GM21515 (cell line): Measurements from ENCODE around the gene PRKX.
"Not testable (repeated sequence)": the region's sequence is repeated elsewhere in the genome, so short reads cannot be mapped to it uniquely, and the experiment has no call there.

Experiments
- ATAC-seq: cut with Tn5 transposase; IDR thresholded peaks from one replicate; pipeline ENCODE4 v1.9.1; 2021; ENCODE audit not compliant: unreplicated experiment

The PRKX gene

DNA sequence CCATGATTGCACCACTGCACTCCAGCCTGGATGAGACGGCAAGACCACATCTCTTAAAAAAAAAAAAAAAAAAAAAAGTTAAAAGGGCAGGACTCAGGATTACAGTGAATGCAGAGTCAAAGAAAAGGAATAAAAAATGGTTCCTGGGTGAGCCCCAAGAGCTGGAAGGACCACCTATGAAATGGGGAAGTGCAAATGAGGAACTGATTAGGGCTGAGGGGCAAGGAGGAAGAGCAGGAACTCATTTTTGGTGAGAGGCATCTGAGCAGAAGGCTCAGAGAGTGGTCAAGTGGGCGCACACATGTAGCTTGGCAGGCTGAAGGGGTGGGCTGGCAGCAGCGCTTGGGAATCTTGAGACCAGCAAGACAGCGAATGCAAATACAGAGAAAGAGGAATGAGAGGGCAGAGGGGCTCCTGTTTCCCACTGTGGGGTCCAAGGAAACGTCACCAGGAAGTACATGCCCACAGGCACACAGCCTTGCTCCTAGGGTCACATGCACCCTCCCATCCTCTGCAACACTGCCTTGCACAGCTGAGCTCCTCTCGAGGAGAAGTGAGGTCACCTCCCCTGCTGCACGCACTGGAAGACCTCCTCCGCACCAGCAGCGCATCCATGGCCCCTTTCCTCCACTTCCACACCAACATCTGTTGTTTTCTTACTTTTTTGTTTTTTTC is 49.7 kb downstream of the PRKX start:
- ATAC-seq = not testable (repeated sequence)

DNA sequence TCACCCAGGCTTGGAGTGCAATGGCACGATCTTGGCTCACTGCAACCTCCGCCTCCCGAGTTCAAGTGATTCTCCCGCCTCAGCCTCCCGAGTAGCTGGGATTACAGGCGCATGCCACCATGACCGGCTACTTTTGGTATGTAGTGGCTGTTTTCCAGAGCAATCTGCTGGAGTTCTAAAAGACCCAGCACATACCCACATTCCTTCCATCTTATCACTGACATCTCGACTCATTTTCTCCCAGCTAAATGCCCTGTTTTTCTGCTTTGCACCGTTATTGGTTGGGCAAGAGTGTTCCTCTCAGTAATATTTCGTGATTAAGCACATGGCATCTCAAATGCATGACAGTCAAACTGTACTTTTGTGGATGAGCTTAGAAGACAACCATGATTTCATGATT is 53.7 kb downstream of the PRKX start:
- ATAC-seq = no peak

DNA sequence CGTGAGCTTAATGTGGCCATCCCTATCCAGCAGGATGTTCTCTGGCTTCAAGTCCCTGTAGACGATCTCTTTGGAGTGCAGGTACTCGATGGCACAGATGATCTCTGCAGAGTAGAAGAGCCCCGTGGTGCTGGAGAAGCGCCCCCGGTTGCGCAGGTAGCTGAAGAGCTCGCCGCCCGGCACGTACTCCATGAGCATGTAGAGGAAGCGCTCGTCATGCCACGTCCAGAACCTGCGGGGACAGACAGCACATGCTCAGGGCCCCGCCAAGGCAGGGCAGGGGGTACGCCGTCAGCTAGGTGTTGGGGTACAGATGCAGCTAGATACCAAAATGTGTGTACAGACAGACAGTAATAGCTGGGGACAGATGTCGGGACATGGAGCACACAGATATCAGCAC is 58.3 kb downstream of the PRKX start:
- ATAC-seq = no peak

DNA sequence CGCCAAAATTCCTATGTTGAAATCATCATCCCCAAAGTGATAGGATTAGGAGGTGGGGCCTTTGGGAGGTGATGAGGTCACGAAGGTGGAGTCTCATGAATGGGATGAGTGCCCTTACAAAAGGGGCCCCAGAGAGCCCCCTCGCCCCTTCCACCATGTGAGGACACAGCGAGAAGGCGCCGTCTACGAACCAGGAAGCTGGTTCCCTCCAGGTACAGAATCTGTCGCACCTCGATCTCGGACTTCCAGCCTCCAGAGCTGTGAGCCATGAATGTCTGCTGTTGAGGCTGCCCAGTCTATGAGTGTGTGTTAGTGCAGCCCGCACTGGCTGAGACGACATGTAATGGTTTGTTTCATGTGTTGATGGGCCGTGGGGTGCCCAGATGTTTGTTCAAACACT is 60.3 kb downstream of the PRKX start:
- no peak for ATAC-seq

DNA sequence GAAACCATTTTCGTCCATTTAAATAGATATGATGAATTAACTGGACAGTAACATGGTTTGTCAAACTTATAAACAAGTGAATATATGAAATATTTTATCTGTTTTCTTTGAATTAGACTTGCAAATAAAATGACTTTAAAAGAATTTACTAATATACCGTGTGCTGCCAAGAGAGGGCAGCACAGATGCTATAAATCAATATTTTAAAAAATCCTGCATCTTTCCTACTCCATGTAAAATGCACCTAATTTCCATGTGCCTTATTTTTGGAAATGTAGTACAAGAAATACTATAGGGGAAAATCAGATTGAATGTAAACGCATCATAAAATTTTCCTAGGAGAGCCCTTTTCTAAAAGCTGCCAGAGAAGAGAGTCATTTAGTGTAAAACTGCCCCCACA is 62.2 kb downstream of the PRKX start:
- ATAC-seq = no peak

DNA sequence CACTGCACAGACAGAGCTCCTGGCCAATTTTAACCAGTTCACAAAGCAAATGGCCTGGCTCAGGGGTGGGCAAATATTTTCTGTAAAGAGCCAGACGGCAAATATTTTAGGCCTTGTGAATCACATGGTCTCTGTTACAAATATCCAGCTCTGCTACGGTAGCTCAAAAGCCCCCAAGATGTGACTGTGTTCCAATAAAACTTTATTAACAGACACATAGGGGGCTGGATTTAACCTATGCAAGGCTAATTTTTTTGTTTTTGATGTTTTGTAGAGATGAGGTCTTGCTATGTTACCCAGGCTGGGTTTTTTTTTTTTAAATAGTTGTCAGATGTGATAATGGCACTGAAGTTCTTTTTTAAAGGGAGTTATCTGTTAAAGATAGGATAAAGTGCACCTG is 65.4 kb downstream of the PRKX start:
- ATAC-seq = no peak

DNA sequence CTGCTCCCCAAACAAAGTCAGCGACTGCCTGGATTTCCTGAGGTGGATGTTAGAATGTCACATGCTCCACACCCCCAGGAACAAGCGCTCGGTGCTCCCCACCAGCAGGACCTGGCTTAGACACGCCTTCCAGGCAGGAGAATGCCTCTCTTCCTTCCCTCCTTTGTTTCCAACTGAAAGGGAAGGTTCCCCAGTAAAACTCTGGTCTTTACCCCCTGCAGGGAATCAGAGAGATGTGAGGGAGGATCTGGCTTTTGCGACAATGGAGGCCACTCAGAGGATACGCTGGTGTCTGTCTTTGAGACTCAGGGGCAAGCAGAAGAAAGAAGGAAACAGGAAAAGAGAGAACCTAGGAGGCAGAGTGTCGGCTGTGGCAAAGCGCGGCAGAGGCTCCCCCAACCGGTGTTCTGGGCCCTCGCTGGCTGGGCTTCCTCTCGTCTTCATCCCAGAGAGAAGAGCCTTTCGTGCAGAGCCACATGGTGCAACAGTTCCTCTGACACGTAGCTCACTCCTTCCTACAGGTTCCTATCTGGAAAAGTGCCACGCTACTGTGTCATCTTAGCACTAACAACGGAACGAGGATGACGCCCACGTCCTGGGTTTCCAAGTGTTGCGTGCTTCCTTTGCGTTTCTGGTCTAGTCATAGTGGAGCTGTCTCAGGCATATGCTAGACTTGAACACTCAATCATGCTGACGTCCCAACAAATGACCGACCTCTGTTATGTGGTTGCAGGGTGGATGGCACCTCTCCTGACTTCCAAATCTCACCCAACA is 73.4 kb downstream of the PRKX start:
- not testable (repeated sequence) for ATAC-seq

DNA sequence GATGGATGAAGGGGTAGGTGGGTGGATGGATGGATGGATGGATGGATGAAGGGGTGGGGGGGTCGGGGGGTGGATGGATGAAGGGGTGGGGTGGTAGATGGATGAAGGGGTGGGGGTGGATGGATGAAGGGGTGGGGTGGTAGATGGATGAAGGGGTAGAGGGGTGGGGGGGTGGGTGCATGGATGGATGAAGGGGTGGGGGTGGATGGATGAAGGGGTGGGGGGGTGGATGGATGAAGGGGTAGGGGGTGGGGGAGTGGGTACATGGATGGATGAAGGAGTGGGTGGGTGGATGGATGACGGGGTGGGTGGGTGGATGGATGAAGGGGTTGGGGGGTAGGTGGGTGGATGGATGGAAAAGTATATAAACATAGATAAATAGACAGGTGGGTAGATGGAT is 74.2 kb downstream of the PRKX start:
- ATAC-seq = no peak

DNA sequence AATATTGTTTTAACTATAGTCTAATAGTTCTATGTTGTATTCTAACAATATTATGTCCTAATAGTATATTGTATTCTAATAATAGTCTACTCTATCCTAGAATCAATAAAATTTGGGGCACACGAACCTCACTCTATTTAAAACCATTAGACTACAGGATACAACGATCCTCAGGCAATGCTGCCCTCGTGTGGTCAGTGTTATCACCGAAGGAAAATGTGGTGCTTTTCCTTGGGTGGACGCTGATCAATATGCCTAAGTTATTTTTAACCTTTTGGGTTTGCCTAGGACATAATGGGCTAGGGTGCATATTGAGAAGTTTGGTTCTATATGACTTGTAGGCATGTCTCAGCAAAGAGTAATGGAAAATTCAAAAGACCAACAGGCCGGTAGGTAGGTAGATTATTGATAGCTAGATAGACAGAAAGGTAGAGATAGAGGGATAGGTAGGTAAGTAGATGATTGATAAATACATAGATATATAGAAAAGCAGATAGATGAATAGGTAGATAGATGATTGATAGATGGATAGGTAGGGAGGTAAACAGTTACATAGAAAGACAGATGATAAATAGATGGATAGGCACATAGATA is 75.1 kb downstream of the PRKX start:
- ATAC-seq = peak; percentile 59

DNA sequence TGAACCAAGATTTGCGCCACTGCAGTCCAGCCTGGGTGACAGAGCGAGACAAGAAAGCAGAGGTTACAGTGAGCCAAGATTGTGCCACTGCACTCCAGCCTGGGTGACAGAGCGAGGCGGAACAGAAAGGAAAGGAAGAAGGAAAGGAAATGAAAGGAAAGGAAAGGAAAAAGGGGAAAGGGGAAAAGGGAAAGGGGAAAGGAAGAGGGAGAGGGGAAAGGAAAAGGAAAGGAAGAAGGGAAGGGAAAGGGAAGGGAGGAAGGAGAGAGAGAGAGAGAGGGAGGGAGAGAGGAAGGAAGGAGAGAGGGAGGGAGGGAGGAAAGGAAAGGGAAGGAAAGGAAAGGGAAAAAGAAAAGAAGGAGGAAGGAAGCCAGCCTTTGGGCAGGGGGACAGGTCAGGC is 76.6 kb downstream of the PRKX start:
- ATAC-seq = no peak

DNA sequence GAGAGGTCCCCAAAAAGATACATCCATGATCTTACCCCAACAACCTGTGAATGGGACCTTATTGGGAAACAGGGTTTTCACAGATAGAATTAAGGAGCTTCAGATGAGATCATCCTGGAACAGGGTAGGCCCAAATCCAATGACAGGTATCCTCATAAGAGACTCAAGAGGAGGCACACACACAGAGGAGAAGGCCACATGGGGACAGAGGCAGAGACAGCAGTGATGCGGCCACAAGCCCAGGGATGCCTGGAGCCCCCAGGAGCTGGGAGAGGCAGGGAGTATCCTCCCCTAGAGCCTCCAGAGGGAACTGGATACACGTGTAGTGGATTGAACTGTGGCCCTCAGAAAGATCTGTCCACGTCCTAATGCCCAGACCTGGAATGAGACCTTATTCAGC is 82.3 kb downstream of the PRKX start:
- ATAC-seq = no peak

DNA sequence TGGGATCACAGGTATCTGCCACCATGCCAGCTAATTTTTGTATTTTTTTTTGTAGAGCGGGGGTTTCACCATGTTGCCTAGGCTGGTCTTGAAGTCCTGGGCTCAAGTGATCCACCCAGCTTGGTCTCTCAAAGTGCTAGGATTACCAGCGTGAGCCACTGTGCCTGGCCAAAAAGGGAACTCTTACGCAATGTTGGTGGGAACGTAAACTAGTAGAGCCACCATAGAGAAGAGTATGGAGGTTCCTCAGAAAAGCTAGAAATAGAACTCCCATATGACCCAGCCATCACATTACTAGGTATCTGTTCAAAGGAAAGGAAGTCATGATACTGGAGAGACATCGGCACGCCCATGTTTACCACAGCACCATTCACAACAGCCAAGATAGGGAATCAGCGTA is 85.9 kb downstream of the PRKX start:
- no peak for ATAC-seq

DNA sequence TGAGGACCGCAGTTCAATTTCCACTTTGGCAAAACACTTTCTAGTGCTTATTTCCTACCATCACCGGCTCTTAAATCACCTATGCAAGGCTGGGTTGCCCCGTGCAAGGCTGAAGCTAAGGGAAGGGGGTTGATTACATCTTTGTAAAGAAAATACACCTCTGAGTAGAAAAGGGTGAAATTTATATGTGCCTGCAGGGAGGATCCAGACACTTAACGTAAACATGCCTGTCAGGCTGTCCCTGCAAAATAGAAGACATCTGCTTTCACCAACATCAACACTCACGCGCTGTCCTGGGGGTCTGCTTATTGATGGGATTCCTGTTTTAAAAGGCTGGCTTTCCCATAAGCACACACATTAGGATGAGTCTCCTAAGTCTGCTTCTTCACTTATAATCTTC is 92.0 kb downstream of the PRKX start:
- no peak for ATAC-seq

DNA sequence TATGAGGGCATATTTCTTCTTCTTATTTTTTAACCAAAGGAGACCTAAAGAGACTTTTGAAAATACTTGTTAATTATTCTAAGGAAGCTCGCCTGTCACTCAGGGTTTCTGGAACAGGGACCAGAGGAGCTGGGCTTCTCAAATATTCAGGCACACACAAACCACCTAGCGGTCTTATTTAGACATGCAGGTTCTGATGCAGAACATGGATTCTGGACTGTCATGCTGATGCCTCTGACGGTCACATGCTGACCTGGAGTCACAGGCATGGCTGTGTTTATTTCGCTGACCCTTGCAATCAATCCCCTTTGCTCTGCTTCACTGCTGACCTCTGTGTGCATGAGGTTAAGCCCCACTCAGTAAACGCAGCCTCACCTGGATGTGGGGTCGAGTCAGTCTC is 101.7 kb downstream of the PRKX start:
- ATAC-seq = not testable (repeated sequence)

DNA sequence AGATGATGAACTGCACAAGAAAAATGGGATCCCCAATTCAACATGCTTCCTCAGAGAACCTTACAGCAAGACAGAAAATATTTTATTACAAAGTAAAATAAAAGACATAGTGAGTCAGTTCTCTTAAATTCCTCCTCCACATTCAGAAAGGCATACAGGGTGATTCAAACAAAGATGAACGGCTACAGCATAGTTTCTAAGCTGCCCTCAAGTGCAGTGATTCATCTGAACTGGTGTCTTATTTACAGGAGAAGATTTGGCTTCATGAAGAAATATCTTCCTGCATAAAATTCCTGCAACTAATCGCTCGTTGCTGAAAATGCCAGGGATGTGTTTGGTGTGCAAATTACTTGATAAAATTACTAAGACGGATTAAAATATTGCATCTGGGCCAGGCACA is 103.6 kb downstream of the PRKX start:
- no peak for ATAC-seq

DNA sequence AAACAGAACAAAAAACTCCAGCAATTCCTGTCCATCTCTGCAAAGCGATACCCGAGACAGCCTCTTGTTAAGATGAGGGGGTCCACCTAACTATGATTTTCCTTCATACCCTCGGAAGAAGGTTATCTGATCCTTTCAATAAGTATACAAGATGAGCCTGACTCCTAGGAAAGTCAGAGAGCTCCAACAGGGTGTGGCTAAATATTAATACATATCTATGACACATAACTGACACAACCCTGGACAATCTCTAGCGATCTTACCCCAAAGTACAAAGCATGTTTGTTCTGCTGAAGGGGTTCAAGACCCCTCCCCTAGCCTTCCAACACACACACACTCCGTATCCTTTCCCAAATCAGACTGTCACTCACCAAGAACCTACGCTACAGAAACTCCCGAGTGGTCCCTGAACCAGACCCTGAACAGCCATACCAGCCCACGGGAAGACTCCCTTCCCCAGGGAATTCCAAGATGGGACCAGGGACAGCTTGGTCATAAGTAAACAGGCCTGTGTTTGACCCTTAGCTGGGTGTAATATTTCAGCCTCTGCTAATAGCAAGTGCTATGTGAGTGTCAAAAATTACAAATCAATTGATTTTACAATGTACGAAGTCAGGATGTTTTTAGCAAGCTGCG is 110.3 kb downstream of the PRKX start:
- no peak for ATAC-seq

DNA sequence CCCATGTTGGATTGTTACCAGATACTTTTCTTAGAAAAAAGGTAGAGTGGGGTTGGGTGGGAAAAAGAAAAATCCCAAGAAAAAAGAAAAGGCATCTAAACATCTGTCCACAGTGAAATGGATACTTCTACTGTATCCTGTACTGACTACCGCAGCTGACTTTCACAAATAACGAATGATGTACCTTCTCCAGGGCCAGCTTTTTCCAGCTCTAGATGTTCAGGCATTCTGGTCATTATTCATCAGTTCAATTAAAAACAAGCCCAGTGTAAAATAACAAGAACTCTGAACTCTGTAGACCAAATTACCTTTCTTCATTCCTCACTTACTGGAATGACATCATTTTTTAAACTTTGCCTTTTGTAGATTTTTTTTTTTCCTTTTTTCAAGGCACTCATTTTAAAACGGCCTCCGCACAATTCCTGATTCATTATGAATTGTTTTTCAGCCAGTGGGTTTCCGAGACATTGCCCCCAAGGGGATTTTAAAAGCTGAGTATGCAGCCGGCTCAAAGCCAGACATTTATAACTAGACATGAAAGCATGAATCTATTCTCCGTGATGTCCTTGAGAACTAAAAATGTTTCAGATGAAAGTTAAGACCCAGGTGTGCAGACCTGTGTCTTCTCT is 113.5 kb downstream of the PRKX start:
- ATAC-seq = no peak

DNA sequence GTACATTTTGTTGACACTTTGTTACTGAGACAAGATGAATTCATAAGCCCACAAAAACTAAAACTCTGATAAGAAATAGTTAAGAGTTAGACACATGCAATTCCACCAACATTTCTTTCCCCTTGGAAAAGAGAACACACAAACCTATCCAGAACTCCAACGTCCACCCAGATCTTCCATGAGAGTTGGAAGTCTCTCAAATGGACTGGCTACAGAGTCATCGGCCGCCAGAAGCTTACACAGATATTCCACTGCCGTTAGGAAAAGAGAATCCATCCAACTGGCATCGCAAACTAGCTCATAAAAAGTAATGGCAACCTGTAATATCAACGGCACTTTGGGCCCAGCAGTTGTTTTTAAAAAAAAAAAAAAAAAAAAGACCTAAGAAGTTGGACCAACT is 114.7 kb downstream of the PRKX start:
- no peak for ATAC-seq

DNA sequence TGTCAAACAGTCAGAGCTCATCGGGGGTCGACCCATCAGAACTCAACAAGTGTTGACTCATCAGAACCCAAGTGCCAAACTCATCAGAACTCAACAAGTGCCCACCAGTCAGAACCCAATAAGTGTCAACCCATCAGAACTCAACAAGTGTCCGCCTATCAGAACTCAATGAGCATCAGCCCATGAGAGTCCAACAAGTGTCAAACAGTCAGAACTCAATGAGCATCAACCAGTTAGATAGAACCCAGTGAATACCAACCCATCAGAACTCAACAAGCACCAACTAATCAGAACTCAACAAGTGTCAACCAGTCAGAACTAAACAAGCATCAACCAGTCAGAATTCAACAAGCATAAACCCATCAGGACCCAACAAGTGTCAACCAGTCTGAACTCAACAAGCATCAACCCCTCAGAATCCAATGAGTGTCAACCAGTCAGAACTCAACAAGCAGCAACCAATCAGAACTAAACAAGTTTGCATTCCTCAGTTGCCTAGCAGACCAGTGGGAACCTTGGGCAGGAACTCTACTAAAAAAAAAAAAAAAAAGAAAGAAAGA is 115.3 kb downstream of the PRKX start:
- ATAC-seq = no peak

DNA sequence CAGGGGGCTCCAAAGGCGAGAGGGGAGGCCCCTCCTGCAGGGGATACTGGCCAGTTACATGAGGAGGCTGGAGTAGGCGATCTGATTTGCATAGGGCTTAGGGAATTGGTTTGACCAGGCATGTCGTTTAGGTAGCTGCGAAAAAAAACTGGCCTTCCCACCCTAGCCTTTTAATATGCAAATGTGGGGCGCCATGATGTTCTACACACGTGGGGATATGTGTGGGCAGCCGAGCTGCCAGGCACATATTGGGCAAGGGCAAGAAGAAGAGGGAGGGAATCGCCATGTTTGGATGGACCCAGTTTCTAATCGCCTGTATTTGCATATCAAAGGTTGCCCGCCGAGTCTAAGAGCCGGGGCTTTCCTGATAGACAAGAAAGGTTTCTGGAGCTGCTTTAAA is 121.3 kb downstream of the PRKX start:
- ATAC-seq = no peak

DNA sequence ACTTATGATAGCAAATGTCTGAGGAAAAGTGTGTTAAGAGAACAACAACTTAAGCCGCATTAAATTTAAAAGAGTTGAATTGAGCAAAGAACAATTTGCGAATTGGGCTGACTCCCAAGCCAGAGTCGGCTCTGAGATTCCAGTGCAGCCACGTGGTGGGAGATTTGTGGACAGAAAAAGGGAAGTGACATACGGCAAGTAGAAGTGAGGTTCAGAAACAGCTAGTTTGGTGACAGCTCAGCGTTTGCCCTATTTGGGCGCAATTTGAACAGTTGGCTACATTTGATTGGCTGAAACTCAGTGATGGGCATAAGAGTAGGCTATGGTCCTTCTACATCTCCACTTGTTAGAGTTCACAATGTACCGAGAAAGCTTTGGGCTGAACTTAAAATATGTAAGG is 124.0 kb downstream of the PRKX start:
- ATAC-seq = no peak
